ENCODE measurements around the gene RAI1. TPM values are rescaled to one million over a fixed set of nuclear protein-coding genes. Genes with fewer than 3 reads are reported as not detected.
"Not testable (repeated sequence)": the region's sequence is repeated elsewhere in the genome, so short reads cannot be mapped to it uniquely, and the experiment has no call there.

RAI1 gene
- total RNA-seq = 38.1 TPM
- long read RNA-seq, full-length matches to known transcripts = 2 of 71 reads
- long read RNA-seq, partial matches to known transcripts = 49 of 71 reads
- long read RNA-seq, other reads (novel, unspliced or antisense) = 20 of 71 reads

- Histone ChIP-seq H3K36me3 (no peaks in the 10 kb centered on the region), H3K27ac (peak within 1 kb of the TSS; percentile 91), H3K4me1 (peaks cover 29% of the 10 kb centered on the region), H3K27me3 (no peaks in the 10 kb centered on the region), H3K9me3 (no peaks in the 10 kb centered on the region), H3K4me3 (peak within 1 kb of the TSS; percentile 70)
- DNase-seq (peak; percentile 91), ATAC-seq (peak; percentile 85)
- peak; percentile 55 for TF ChIP-seq CTCF (IDR thresholded peaks at IDR 0.05)
- intact Hi-C loops (cut with DNase I) = loop anchor here (10.0 kb wide), 1 partner anchor 184 kb away; no protein-coding TSS in a partner anchor
These were observed at the start of gene RAI1 for GRCh38 chr17:17681187-17681743. Gene RAI1, plus strand, starts transcription at chr17:17681458. Its CDS starts 111,491 bp downstream, at chr17:17792949.

GRCh38 chr17:17632690-17633089, 48.6 kb upstream of the RAI1 start:
- H3K27ac ChIP-seq; H3K4me3 ChIP-seq; DNase-seq; H3K36me3 ChIP-seq; H3K27me3 ChIP-seq; intact Hi-C loops (cut with DNase I); H3K9me3 ChIP-seq; ATAC-seq; H3K4me1 ChIP-seq: not testable (repeated sequence)

- Histone ChIP-seq H3K4me1 (no peaks in the 10 kb centered on the region), H3K27me3 (no peaks in the 10 kb centered on the region), H3K9me3 (no peaks in the 10 kb centered on the region), H3K4me3 (no peak overlapping the region), H3K36me3 (no peaks in the 10 kb centered on the region), H3K27ac (no peak overlapping the region)
- ATAC-seq = no peak
- no peak for DNase-seq
- TF ChIP-seq CTCF (IDR thresholded peaks at IDR 0.05) = no peak
- intact Hi-C loops (cut with DNase I) = no loop called here
These were observed 47.9 kb upstream of the RAI1 start for GRCh38 chr17:17633310-17633709.

GRCh38 chr17:17635126-17635525, 46.1 kb upstream of the RAI1 start:
- intact Hi-C loops (cut with DNase I) = no loop called here
- no peak for ATAC-seq

GRCh38 chr17:17635537-17636271, 45.6 kb upstream of the RAI1 start:
- H3K4me3 ChIP-seq; H3K36me3 ChIP-seq; intact Hi-C loops (cut with DNase I); H3K27me3 ChIP-seq; DNase-seq; H3K27ac ChIP-seq; H3K9me3 ChIP-seq; H3K4me1 ChIP-seq: not testable (repeated sequence)
- ATAC-seq = peak; percentile 73

More at GRCh38 chr17:17635126-17635525, 46.1 kb upstream of the RAI1 start:
- H3K4me1 ChIP-seq = no peaks in the 10 kb centered on the region
- H3K27me3 ChIP-seq = no peaks in the 10 kb centered on the region
- H3K4me3 ChIP-seq = no peak overlapping the region
- no peak for DNase-seq
- no peaks in the 10 kb centered on the region for H3K36me3 ChIP-seq
- no peaks in the 10 kb centered on the region for H3K9me3 ChIP-seq
- no peak for TF ChIP-seq CTCF (IDR thresholded peaks at IDR 0.05)
- no peak overlapping the region for H3K27ac ChIP-seq

- ATAC-seq (no peak), DNase-seq (no peak)
- Histone ChIP-seq H3K27me3 (no peaks in the 10 kb centered on the region), H3K9me3 (no peaks in the 10 kb centered on the region), H3K27ac (no peak overlapping the region), H3K4me3 (no peak overlapping the region), H3K4me1 (no peaks in the 10 kb centered on the region), H3K36me3 (no peaks in the 10 kb centered on the region)
- TF ChIP-seq CTCF (IDR thresholded peaks at IDR 0.05) = no peak
- intact Hi-C loops (cut with DNase I) = no loop called here
These were observed 44.9 kb upstream of the RAI1 start for GRCh38 chr17:17636272-17636885.
